GM21786 (cell line): ENCODE results near the gene SDCCAG8.

Experiments
- ATAC-seq: cut with Tn5 transposase; IDR thresholded peaks from one replicate; pipeline ENCODE4 v1.9.1; 2021; ENCODE audit not compliant: unreplicated experiment

Gene SDCCAG8

GRCh38 chr1:243477731-243478290, 222.0 kb downstream of the SDCCAG8 start:
- ATAC-seq = no peak

DNA sequence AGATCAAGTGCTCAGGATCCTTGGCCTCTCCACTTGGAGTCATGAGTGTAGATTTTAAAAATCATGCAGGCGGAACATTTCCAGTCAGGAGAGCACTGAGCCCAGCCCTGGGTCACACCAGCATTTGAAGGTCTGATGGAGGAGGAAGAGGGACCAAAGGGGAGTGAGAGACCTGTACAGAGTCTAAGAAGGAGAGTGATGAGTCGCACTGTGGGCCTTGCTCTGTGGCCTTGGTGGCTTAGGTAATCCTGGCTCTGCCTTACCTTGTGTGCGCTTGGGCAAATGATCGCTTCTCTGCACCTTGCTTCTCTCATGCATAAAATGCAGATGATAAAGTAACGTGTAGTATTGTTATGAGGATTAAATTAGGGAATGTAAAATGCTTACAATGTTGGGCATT, 225.3 kb downstream of the SDCCAG8 start:
- ATAC-seq = no peak

GRCh38 chr1:243482141-243483022, 226.5 kb downstream of the SDCCAG8 start:
- ATAC-seq = no peak

- ATAC-seq = no peak
Measured at GRCh38 chr1:243483071-243483771, 227.4 kb downstream of the SDCCAG8 start.

DNA sequence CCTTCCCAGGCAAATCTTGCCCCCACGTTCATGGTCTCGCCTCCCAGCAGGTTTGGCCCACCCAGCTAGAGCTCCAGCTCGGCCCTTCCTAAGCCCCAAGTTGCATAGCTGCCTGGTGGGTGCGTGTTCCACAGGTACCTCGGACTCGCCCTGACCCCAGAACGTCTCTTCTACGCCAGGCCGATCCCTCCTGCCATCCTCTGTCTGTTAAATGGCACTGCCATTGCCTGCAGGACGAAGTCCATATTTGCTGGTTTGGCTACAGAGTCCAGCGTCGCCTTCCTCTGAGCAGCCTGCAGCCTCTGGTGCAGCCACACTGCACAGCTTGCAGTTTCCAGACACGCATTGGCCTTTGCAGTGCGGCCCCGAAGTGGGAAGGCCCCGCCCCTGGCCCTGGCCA, 228.1 kb downstream of the SDCCAG8 start:
- no peak for ATAC-seq

DNA sequence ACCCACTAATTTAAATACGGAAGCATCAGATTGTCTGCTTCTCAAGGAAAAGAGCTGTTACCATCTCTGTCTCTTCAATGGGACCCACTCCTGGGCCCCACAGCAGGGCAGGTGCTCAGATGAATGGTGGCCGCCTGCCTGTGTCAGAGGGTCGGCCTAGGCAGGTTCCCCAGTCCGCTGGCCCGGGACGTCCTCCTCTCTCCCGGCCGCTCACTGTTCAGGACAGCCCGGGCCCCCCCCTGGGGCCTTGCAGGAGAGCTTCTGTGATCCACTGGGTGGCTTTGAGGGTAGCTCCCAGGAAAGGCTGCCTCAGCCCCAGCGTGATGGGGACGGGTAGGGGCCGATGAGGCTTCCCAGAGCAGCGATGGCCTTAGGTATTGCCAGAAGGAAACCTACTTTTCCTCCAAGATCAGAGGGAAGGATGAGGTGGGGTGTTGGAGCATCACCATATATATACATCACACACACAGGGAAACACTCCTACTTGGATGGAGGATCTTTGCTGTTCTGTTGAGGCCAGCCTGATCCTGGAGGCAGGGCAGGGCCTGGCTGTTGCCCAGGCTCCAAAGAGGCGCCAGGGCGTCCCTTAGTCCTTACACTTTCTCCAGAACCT, 231.3 kb downstream of the SDCCAG8 start:
- ATAC-seq = no peak

- no peak for ATAC-seq
Measured at GRCh38 chr1:243487649-243488227, 231.9 kb downstream of the SDCCAG8 start.

DNA sequence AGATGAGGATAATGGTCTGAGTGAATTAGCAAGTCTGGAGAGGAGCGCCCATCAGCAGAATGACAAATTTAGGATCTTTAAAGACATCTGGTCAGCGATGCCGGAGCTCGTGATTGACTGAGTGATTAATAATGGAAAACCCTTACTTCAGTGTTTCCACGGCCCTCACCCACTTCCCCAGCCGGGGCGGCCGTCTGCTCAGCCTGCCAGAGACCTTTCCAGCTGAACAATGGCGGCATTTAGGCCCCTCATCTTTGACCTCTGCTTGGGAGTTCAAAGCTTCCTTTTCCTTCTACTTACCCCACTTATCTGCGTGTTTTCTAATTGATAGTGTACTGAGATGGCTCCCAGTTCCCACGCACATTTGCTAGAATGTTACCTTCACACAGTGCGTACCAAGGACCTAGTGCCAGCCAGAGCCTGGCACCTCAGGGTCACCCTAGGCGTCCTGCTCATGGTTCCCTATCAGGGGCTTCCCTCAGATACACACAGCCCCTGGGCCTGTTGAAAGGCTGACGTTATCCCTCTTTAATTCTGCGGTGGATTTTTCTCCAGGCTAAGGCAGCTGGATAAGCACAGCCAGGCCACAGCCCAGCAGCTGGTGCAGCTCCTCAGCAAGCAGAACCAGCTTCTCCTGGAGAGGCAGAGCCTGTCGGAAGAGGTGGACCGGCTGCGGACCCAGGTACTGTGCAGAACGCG, 232.8 kb downstream of the SDCCAG8 start:
- ATAC-seq = no peak

DNA sequence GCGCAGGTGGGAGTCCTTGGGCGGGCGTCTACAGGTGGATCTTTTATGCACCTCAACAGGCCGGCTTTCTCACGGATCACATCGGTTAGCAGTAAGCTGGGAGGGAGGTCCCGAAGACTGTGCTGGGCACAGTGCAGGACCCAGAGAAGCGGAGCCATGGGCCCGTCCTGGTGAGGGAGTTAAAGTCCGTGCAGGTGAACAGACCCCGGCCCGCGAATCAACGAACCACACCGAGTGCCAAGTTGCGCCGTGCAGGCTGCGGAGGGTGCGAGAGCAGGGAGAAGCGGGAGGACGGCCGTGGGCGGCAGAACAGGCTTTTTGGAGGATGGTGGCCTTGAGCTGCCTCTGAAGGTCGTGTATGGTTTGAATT, 233.3 kb downstream of the SDCCAG8 start:
- no peak for ATAC-seq

GRCh38 chr1:243489681-243490546, 234.1 kb downstream of the SDCCAG8 start:
- no peak for ATAC-seq

GRCh38 chr1:243490748-243491686, 235.2 kb downstream of the SDCCAG8 start:
- ATAC-seq = no peak

GRCh38 chr1:243493156-243494129, 237.6 kb downstream of the SDCCAG8 start:
- no peak for ATAC-seq

GRCh38 chr1:243494741-243495431, 239.0 kb downstream of the SDCCAG8 start:
- no peak for ATAC-seq

GRCh38 chr1:243495442-243496186, 239.8 kb downstream of the SDCCAG8 start:
- no peak for ATAC-seq

DNA sequence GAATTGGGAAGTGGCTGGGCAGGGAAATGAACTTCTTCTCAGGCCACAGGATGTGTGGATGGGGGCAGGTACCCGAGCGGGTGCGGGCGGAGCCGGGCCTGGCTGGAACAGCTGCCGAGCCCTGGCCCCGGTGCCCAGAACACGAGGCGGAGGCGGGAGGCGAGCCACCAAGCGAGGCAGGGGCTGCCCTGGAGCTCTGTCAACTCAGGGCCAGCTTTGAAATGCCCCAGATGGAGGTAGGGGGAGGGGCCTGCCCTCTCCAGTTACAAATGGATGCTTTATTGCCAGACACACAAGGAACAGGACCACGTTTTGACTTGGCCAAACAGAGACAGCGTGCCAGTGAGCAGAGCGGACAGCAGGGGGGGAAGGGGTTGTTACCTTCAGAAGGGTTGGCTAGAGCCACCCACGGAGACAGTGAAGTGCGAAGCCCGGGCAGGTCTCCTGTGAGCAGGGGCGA, 240.4 kb downstream of the SDCCAG8 start:
- no peak for ATAC-seq

GRCh38 chr1:243496806-243497205, 241.0 kb downstream of the SDCCAG8 start:
- no peak for ATAC-seq
